COR-L47 (cell line): ENCODE data around the gene RRP1.

ENCODE experiments used
- DNase-seq: peaks from one replicate; lab custom pipeline; 2025; lab: John Stamatoyannopoulos, UW

The RRP1 gene

GRCh38 chr21:43775795-43776430, 13.5 kb upstream of the RRP1 start, which contains the start of gene CSTB:
Gene CSTB, minus strand, starts transcription at chr21:43776308. Its CDS starts 39 bp downstream, at chr21:43776269.
- DNase-seq, result peak; percentile 74

- no peak for DNase-seq
These were observed 11.4 kb upstream of the RRP1 start for GRCh38 chr21:43777953-43778352.

GRCh38 chr21:43778469-43779335, 10.7 kb upstream of the RRP1 start:
- no peak for DNase-seq

GRCh38 chr21:43779660-43780059, 9.7 kb upstream of the RRP1 start:
- DNase-seq, result peak; percentile 29

GRCh38 chr21:43781846-43782245, 7.5 kb upstream of the RRP1 start:
- no peak for DNase-seq

GRCh38 chr21:43782431-43783097, 6.8 kb upstream of the RRP1 start:
- DNase-seq, result no peak

GRCh38 chr21:43783098-43783700, 6.2 kb upstream of the RRP1 start:
- DNase-seq, result no peak

- no peak for DNase-seq
These were observed 4.2 kb upstream of the RRP1 start for GRCh38 chr21:43785134-43785533.

GRCh38 chr21:43786300-43786806, 3.0 kb upstream of the RRP1 start:
- DNase-seq, result no peak

GRCh38 chr21:43786807-43787440, 2.5 kb upstream of the RRP1 start:
- DNase-seq, result no peak

GRCh38 chr21:43790010-43790524, 690 bp downstream of the RRP1 start:
- DNase-seq, result no peak

GRCh38 chr21:43792406-43792805, 3.0 kb downstream of the RRP1 start:
- no peak for DNase-seq

GRCh38 chr21:43793243-43793642, 3.9 kb downstream of the RRP1 start:
- no peak for DNase-seq

- no peak for DNase-seq
These were observed 4.9 kb downstream of the RRP1 start for GRCh38 chr21:43794311-43794710.

- no peak for DNase-seq
These were observed 5.5 kb downstream of the RRP1 start for GRCh38 chr21:43794857-43795256.

- no peak for DNase-seq
These were observed 8.0 kb downstream of the RRP1 start for GRCh38 chr21:43797415-43797814.

- no peak for DNase-seq
These were observed 8.7 kb downstream of the RRP1 start for GRCh38 chr21:43797925-43798715.

GRCh38 chr21:43799301-43799840, 10.0 kb downstream of the RRP1 start:
- no peak for DNase-seq

- DNase-seq, result no peak
These were observed 10.7 kb downstream of the RRP1 start for GRCh38 chr21:43800124-43800523.

- no peak for DNase-seq
These were observed 11.2 kb downstream of the RRP1 start for GRCh38 chr21:43800566-43800965.
